NCI-H748 treated with DMSO at 0.1 percent for 48 hours (cell line): Measurements from ENCODE around the gene SCRG1.

Experiments
- DNase-seq: peaks from one replicate; lab custom pipeline; 2025; lab: John Stamatoyannopoulos, UW

The SCRG1 gene

GRCh38 chr4:173411106-173411693 lies 12.3 kb upstream of the SCRG1 start:
- no peak for DNase-seq

- DNase-seq, result no peak
These were observed 11.2 kb upstream of the SCRG1 start for GRCh38 chr4:173410079-173410478.

- DNase-seq, result no peak
These were observed 7.1 kb upstream of the SCRG1 start for GRCh38 chr4:173405840-173406606.

- no peak for DNase-seq
These were observed 5.5 kb upstream of the SCRG1 start for GRCh38 chr4:173404296-173404865.

DNA sequence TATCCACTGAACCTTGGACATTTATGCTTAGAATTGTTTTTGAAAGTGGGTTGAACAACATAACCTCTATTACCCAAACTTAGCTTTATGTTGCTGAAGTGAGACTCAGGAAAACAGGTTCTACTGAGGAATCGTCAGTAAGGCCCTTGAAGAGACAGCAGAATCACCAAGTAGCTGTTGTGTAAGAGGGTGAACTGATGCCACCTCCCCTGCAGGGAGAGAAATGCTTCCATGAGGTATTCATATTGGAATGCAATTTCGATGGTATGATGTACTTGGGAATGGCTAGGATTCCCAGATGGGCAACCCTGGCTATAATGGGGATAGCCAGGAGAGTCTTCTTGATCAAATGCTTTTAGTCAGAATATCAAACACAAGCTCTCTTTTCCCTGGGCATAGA lies 4.1 kb upstream of the SCRG1 start:
- no peak for DNase-seq

DNA sequence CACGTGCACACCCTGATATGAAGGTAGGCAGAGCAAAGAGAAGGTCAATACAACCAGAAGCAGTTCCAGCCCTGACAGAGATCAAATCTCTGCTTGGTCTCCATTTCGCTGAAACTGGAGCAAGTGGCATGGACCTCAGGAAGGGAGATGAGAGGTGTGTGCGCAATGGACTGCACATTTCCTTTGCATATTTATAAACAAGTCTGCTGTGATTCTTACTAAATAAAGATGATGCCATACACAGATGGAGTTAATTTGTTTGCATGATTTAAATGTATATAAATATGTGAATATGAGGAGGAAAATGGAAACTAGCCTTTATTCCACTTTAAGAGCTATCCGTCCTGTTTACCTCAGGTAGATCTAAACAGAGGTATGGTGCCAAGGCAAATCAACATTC lies 2.1 kb upstream of the SCRG1 start:
- no peak for DNase-seq

DNA sequence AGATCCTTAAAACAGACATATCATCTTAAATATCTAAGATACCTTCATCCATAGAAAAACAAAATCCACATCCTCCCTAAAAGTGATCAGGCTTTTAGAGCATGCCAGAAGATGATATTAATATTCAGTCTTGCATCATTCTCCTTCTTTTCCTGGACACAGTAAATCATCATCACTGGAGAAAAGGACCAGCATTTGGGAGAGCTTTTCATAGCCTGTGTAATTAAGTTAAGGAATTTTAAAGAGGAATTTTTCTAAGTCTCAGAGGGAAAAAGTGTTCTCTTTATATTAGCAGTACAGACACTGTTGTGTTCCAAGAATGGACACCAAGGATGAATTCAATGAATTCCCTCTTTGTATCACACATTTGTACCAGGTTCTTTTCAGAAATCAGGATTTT lies 696 bp downstream of the SCRG1 start:
- no peak for DNase-seq

DNA sequence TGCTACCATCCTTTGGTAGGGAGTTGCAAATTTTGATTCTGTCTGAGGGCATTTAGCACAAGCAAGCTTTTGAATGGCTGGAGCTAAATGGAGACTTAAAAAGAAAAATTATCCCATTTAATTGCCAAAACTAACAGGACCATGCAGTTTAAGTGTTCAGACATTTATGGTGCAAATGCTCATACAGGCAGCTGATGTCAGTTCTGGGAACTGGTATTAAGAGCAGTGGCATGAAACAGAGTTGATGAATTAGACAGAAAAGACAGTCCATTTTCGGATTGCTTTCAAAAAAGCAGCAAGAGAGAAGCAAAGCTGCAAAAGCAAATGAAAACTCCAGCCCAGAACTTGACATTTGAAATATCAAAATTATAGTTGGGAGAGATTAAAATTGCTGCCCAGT lies 1.3 kb downstream of the SCRG1 start:
- no peak for DNase-seq

- no peak for DNase-seq
These were observed 7.2 kb downstream of the SCRG1 start for GRCh38 chr4:173391701-173392100.

GRCh38 chr4:173386751-173387150 lies 12.2 kb downstream of the SCRG1 start:
- DNase-seq, result no peak

GRCh38 chr4:173382349-173382748 lies 16.6 kb downstream of the SCRG1 start:
- DNase-seq, result no peak

DNA sequence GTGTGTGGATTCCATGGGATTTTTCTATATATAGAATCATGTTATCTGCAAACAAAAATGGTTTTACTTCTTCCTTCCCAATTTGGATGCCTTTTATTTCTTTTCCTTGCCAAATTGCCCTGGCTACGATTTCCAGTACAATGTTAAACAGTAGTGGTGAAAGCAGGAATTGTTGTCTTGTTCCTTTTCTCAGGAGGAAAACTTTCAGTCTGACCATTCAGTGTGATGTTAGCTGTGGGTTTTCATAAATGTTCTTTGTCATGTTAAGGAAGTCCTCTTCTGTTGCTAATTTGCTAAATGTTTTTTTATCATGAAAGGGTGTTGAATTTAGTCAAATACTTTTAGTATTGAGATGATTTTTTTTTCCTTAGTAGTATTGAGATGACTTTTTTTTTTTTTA lies 17.3 kb downstream of the SCRG1 start:
- no peak for DNase-seq

DNA sequence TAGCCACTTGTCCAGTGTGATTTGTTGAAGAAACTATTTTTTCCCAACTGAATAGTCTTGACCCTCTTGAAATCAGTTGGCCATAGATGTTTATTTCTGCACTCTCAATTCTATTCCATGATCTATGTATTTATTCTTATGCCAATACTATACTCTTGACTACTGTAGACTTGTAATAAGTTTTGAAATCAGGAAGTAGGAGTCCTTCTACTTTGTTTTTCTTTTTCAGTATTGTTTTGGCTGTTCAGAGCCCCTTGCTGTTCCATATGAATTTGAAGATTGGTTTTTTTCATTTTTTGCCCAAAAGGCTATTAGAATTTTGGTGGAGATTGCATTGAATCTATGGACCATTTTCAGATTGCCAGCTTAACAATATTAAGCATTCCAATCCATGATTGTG lies 17.9 kb downstream of the SCRG1 start:
- DNase-seq, result no peak

- no peak for DNase-seq
These were observed 19.0 kb downstream of the SCRG1 start for GRCh38 chr4:173379929-173380328.

DNA sequence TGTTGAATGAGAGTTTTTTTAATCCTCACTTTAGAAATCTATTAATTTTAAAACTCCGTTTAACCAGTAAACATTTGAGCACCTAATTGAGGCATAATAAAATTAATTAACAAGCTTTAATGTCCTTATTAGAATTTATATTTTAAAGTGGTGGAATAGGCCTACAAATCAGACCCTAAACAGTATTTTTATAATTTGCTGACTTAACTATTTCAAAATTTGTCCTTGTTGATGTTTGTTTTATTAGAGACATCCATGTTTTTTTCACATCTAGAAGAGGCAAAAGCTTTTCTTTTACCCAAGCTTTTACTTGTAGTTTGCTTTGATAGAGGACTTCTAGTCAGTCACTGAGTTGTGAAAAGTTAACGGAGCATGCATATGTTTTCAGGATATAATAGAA lies 24.3 kb downstream of the SCRG1 start:
- DNase-seq, result no peak

GRCh38 chr4:173371292-173372192 lies 27.4 kb downstream of the SCRG1 start:
- DNase-seq, result peak; percentile 19

DNA sequence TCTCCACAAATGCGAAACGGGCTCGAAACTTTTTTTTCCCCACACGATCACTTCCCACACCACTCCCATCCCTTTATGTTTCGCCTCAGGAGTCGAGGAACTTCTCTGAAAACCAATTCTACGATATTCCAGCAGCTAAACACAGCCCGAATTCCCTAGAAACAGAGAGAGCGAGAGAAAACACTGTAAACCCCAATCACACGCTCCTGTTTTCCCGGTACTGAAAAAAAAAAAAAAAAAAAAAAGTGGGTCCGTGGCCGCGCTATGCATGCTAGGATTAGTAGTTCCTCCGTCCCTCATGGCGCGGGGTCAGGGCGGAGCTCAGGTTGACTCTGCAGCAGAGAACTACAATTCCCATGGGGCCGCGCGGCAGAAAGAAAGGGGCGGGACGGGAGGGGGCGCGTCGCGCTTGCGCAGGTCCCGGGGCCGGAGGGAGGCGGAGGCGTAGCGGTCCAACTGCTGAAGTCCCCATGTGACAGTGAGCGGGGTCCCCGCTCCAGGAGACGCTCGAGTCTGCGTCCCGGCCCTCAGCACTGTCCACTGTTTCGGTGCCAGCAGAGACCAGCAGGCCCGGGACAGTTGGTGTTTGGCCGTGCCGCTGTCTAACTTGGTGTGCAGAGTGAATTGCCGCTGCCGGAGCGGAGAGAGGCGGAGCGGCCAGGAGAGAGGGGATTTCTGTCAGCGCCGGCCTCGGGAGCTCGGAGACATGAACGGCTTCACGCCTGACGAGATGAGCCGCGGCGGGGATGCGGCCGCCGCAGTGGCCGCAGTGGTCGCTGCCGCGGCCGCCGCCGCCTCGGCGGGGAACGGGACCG lies 28.2 kb downstream of the SCRG1 start, which contains the start of gene SAP30:
SAP30 (plus strand) TSS at position 478 of the 815 bp plus-strand sequence; CDS start at position 707, 229 bp downstream.
- DNase-seq, result peak; percentile 85

- DNase-seq, result no peak
These were observed 28.8 kb downstream of the SCRG1 start for GRCh38 chr4:173370130-173370476.

GRCh38 chr4:173367946-173368345 lies 31.0 kb downstream of the SCRG1 start:
- DNase-seq, result peak; percentile 13

DNA sequence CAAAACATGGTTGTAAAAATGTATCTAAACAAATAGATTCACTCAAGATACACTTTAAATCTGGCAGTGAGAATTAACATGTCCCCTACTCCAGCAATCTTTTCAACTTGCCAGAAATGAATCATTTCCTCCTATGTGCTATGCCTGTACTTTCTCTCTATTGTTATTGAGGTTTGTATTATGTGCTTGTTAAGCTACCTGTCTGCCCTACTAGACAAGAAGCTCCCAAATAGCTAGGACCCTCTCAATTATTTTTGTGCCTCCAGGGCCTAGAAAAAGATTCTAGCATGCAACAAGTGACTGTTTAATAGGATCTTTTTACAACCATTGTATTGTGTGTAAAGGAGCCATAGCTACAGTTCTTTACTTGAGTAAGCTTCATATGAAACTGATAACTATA lies 31.6 kb downstream of the SCRG1 start:
- DNase-seq, result no peak

DNA sequence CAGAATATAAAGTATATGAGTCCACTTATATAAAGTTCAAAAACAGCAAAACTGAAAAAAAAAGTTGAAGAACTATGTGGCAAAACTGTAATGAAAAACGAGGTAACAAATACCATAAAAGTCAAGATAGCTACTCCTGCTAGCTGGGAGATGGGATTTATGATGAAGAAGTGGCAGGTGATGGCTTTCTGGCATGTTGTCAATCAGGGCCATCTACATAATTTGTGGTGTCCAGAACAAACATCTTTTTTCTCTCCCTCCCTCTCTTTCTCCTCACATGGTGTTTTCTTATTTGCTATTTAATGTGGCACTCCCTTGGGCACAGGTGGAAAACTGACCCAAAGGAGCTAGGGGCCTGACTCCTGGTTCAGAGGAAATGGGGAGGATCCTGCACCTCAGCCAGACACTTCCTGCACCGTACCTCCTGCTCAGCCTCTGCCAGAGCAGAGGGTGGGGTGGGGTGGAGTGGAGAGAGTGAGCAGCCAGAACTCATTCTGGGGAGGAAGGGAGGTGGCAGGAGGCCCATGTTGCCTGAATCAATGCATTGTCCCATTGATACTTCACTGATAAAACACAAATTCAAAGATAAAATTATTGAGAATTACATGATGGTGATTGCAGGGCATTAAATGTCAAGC lies 33.4 kb downstream of the SCRG1 start:
- DNase-seq, result peak; percentile 7
